H1 (cell line): ENCODE measurements around the gene STIM1. TPM values are rescaled to one million over a fixed set of nuclear protein-coding genes. Genes with fewer than 3 reads are reported as not detected.

Source experiments
- CTCF ChIA-PET: fragments of 300-600 bp; sonication (Branson Sonifier 250); formaldehyde crosslinking; loops from one replicate; lab custom pipeline; 2021; ENCODE audit not compliant: partially characterized antibody; lab: Charles Lee
- POLR2A ChIA-PET: fragments of 300-600 bp; sonication (Branson Sonifier 250); formaldehyde crosslinking; loops from one replicate; lab custom pipeline; 2021; ENCODE audit warnings: inconsistent platforms; ENCODE audit not compliant: partially characterized antibody; lab: Charles Lee
- DNase-seq, 2 experiments: peaks; one replicate each; pipeline versions ENCODE4 v3.0.0 to v3.0.0-alpha.2; 2010 to 2022; ENCODE audit warnings: low spot score in 2 of 2, low read depth in 1 of 2, mixed read lengths in 1 of 2
- FAIRE-seq: peaks from 2 replicates; lab custom pipeline; 2011; peaks lifted over from hg19 to GRCh38; lab: Jason Lieb, UNC
- H2AFZ ChIP-seq: 2 replicates; pipeline ENCODE4 v1.8.1; 2012; ENCODE audit warnings: low read length, inconsistent platforms
- H2AK5ac ChIP-seq: 2 replicates; pipeline ENCODE4 v1.6.1; 2013; ENCODE audit warnings: low read depth, low read length
- H2BK120ac ChIP-seq: replicated peaks from 2 replicates; pipeline ENCODE3; 2013; ENCODE audit warnings: low read depth, low read length, inconsistent platforms
- H2BK12ac ChIP-seq: 2 replicates; pipeline ENCODE4 v1.6.1; 2013; ENCODE audit warnings: low read depth, low read length
- H2BK15ac ChIP-seq: 2 replicates; pipeline ENCODE4 v1.6.1; 2013; ENCODE audit warnings: low read length
- H2BK20ac ChIP-seq: 2 replicates; pipeline ENCODE4 v1.6.1; 2013; ENCODE audit warnings: low read length
- H2BK5ac ChIP-seq: 2 replicates; pipeline ENCODE4 v1.6.1; 2013; ENCODE audit warnings: low read depth, low read length
- H3K14ac ChIP-seq: 2 replicates; pipeline ENCODE4 v1.6.1; 2013; ENCODE audit warnings: inconsistent platforms; ENCODE audit not compliant: insufficient read length
- H3K18ac ChIP-seq: 2 replicates; pipeline ENCODE4 v1.6.1; 2013; ENCODE audit warnings: low read length; ENCODE audit errors: extremely low read depth
- H3K23ac ChIP-seq: 2 replicates; pipeline ENCODE4 v1.6.1; 2013; ENCODE audit warnings: inconsistent platforms; ENCODE audit not compliant: insufficient read length
- H3K23me2 ChIP-seq: 2 replicates; pipeline ENCODE4 v1.6.1; 2013; ENCODE audit warnings: low read depth, low read length
- H3K27ac ChIP-seq: 2 replicates; pipeline ENCODE4 v1.6.1; 2011; ENCODE audit warnings: low read depth, low read length, inconsistent platforms
- H3K27me3 ChIP-seq, 4 experiments: replicated peaks in 1 of 4; 1 replicate in 1 of 4; 2 replicates in 3 of 4; pipeline versions ENCODE4 v1.6.1 to v1.8.1; 2011 to 2013; ENCODE audit warnings: low read length in 3 of 4, mild to moderate bottlenecking in 3 of 4, inconsistent platforms in 2 of 4, mixed read lengths in 2 of 4, moderate library complexity in 1 of 4; ENCODE audit not compliant: control insufficient read depth in 3 of 4, insufficient read depth in 3 of 4; ENCODE audit errors: extremely low read depth in 1 of 4
- H3K36me3 ChIP-seq, 4 experiments: 2 replicates each; pipeline versions ENCODE4 v1.6.1 to v1.8.1; 2011 to 2013; ENCODE audit warnings: mild to moderate bottlenecking in 4 of 4, low read length in 3 of 4, moderate library complexity in 2 of 4, control low read depth in 1 of 4, inconsistent platforms in 1 of 4; ENCODE audit not compliant: insufficient read depth in 4 of 4, control insufficient read depth in 2 of 4
- H3K4ac ChIP-seq: replicated peaks from 2 replicates; pipeline ENCODE3; 2013; ENCODE audit warnings: low read length, low read depth, mixed read lengths, inconsistent platforms; ENCODE audit not compliant: insufficient read length
- H3K4me1 ChIP-seq, 4 experiments: replicated peaks in 1 of 4; 1 replicate in 1 of 4; 2 replicates in 3 of 4; pipeline versions ENCODE4 v1.6.1 to v1.8.1; 2011 to 2013; ENCODE audit warnings: low read length in 3 of 4, inconsistent platforms in 2 of 4, mixed read lengths in 1 of 4; ENCODE audit not compliant: insufficient read depth in 4 of 4, control insufficient read depth in 3 of 4
- H3K4me2 ChIP-seq, 2 experiments: 2 replicates each; pipeline versions ENCODE4 v1.6.1 to v1.8.1; 2011 to 2013; ENCODE audit warnings: low read depth in 2 of 2, low read length in 2 of 2, control low read depth in 1 of 2, inconsistent platforms in 1 of 2, mild to moderate bottlenecking in 1 of 2; ENCODE audit not compliant: insufficient read depth in 1 of 2
- H3K4me3 ChIP-seq, 4 experiments: fragments of 200-600, 300-600 bp in 1 of 4; sonication (generic), shearing (Covaris generic), sonication (Bioruptor Twin) in 1 of 4; 2 replicates each; pipeline versions ENCODE4 v1.5.1 to v1.8.1; 2011 to 2016; ENCODE audit warnings: low read length in 4 of 4, low read depth in 3 of 4, control low read depth in 2 of 4, inconsistent platforms in 2 of 4, mild to moderate bottlenecking in 2 of 4, mixed read lengths in 1 of 4, moderate library complexity in 1 of 4; ENCODE audit not compliant: insufficient read depth in 2 of 4; ENCODE audit errors: extremely low read depth in 1 of 4
- H3K56ac ChIP-seq: replicated peaks from 2 replicates; pipeline ENCODE3; 2013; ENCODE audit warnings: low read depth, mild to moderate bottlenecking, mixed read lengths, low read length, inconsistent platforms; ENCODE audit not compliant: insufficient read length
- H3K79me1 ChIP-seq: 2 replicates; pipeline ENCODE4 v1.6.1; 2013; ENCODE audit warnings: low read depth, low read length, control low read depth
- H3K79me2 ChIP-seq, 2 experiments: 2 replicates each; pipeline versions ENCODE4 v1.6.1 to v1.8.1; 2012 to 2013; ENCODE audit warnings: low read length in 2 of 2, mild to moderate bottlenecking in 2 of 2, inconsistent platforms in 1 of 2; ENCODE audit not compliant: insufficient read depth in 2 of 2, control insufficient read depth in 1 of 2
- H3K9ac ChIP-seq, 4 experiments: replicated peaks in 1 of 4; 1 replicate in 1 of 4; 2 replicates in 3 of 4; pipeline versions ENCODE4 v1.6.1 to v1.8.1; 2011 to 2013; ENCODE audit warnings: low read depth in 3 of 4, low read length in 3 of 4, control low read depth in 2 of 4, mild to moderate bottlenecking in 2 of 4, moderate library complexity in 2 of 4, inconsistent platforms in 1 of 4; ENCODE audit errors: extremely low read depth in 1 of 4
- H3K9me3 ChIP-seq, 2 experiments: 2 replicates each; pipeline versions ENCODE4 v1.6.1 to v1.8.1; 2012 to 2013; ENCODE audit warnings: mild to moderate bottlenecking in 2 of 2, moderate library complexity in 2 of 2, control low read depth in 1 of 2, inconsistent platforms in 1 of 2, low read depth in 1 of 2, low read length in 1 of 2, mixed read lengths in 1 of 2; ENCODE audit not compliant: insufficient read depth in 2 of 2
- H4K20me1 ChIP-seq, 2 experiments: replicated peaks in 1 of 2; 2 replicates each; pipeline versions ENCODE3 to v1.8.1; 2011 to 2013; ENCODE audit warnings: inconsistent platforms in 2 of 2, low read length in 2 of 2, mild to moderate bottlenecking in 1 of 2; ENCODE audit not compliant: insufficient read depth in 2 of 2, control insufficient read depth in 1 of 2
- H4K5ac ChIP-seq: 2 replicates; pipeline ENCODE4 v1.6.1; 2013; ENCODE audit warnings: low read length, low read depth, mixed read lengths, inconsistent platforms; ENCODE audit not compliant: insufficient read length
- H4K8ac ChIP-seq: 2 replicates; pipeline ENCODE4 v1.8.0; 2013; ENCODE audit warnings: mild to moderate bottlenecking, moderate library complexity, low read length, inconsistent platforms; ENCODE audit not compliant: insufficient read depth; ENCODE audit errors: extremely low read depth
- H4K91ac ChIP-seq: replicated peaks from 2 replicates; pipeline ENCODE3; 2013; ENCODE audit warnings: low read length, mixed read lengths, inconsistent platforms; ENCODE audit not compliant: insufficient read length
- BACH1 ChIP-seq: IDR thresholded peaks from 2 replicates; pipeline ENCODE4 v1.6.1; 2012; ENCODE audit warnings: low read length, improper control_type of control experiment
- SP2 ChIP-seq: IDR thresholded peaks from 2 replicates; pipeline ENCODE4 v1.6.1; 2012; ENCODE audit warnings: mild to moderate bottlenecking, low read length, inconsistent platforms
- WGBS, 2 experiments: shearing (Covaris generic) in 1 of 2; methylation state at CpG; one replicate each; pipeline versions ENCODE4 v1.1.6 to v1.1.7; 2013 to 2015; ENCODE audit warnings: low lambda C conversion rate in 2 of 2, mixed read lengths in 2 of 2, inconsistent platforms in 1 of 2, low coverage in 1 of 2, missing lambda C conversion rate in 1 of 2; ENCODE audit not compliant: insufficient replicate concordance in 2 of 2, insufficient coverage in 1 of 2, insufficient read length in 1 of 2; ENCODE audit errors: extremely low coverage in 1 of 2, missing lambda C conversion rate in 1 of 2; 5-methylcytosine and 5-hydroxymethylcytosine counted together
- polyA plus RNA-seq, 7 experiments: library from polyadenylated mRNA; depleted of rRNA in 3 of 7; stranded (reverse) in 5 of 7; unstranded in 2 of 7; fragments of >200 nt in 5 of 7; fragments of 200-250 nt in 2 of 7; gene quantifications; 1 replicate in 5 of 7; 2 replicates in 1 of 7; 4 replicates in 1 of 7; pipeline versions ENCODE4 v1.2.1 to v1.2.3, GENCODE V29; 2011 to 2013; ENCODE audit warnings: missing spikeins in 2 of 7, mixed read lengths in 2 of 7
- total RNA-seq: library from RNA; stranded (reverse); fragmentation: NEBNext Ultra II Directional; extraction: Animal tissue kit (Norgen Biotek cat#: 25700); gene quantifications from 2 replicates; pipeline ENCODE4 v1.2.1, GENCODE V29; 2021

STIM1 gene
- total and polyA plus RNA-seq, 2 of the 8 experiments (the other 6 are each of a cell fraction or from before 2014, with no cell fraction given) = 11.1 to 12.2 TPM

- no peak overlapping the region for H4K91ac ChIP-seq
- TF ChIP-seq BACH1 = no peak
- TF ChIP-seq SP2 = no peak
These were observed 33.2 kb upstream of the STIM1 start for GRCh38 chr11:3822312-3822711.

More at GRCh38 chr11:3822312-3822711, 33.2 kb upstream of the STIM1 start:
- peaks cover 18 to 23% (median 20%) of the 10 kb centered on the region in 4 experiments for H3K4me1 ChIP-seq
- no peak overlapping the region for H3K4me3 ChIP-seq
- no peak for DNase-seq
- H2BK15ac ChIP-seq = no peak overlapping the region
- ChIA-PET POLR2A (no interaction called here), CTCF (interaction anchor here (0.9 to 5.6 kb wide), 5 partner anchors 9 to 174 kb away, joined by 3 to 61 read pairs (median 8); partner anchors contain the start of genes PGAP2 and RHOG)
- H3K4ac ChIP-seq = no peak overlapping the region
- H3K27ac ChIP-seq = no peak overlapping the region
- H4K20me1 ChIP-seq = peaks cover 0 to 2% of the 10 kb centered on the region in 2 experiments
- H3K79me2 ChIP-seq = no peaks in the 10 kb centered on the region
- no peak overlapping the region for H3K56ac ChIP-seq
- H3K9ac ChIP-seq = no peak overlapping the region
- H3K23me2 ChIP-seq = peaks cover 2% of the 10 kb centered on the region; the same call in 1 of the 2 replicates
- H3K27me3 ChIP-seq = no peaks in the 10 kb centered on the region
- H2BK120ac ChIP-seq = no peak overlapping the region
- no peak overlapping the region for H2AK5ac ChIP-seq
- no peaks in the 10 kb centered on the region for H3K9me3 ChIP-seq
- no peak overlapping the region for H3K4me2 ChIP-seq
- no peak overlapping the region for H2BK5ac ChIP-seq
- no peaks in the 10 kb centered on the region for H3K79me1 ChIP-seq
- H3K23ac ChIP-seq = no peak overlapping the region
- FAIRE-seq = no peak
- H2BK12ac ChIP-seq = no peak overlapping the region
- H4K5ac ChIP-seq = no peak overlapping the region
- H2BK20ac ChIP-seq = no peak overlapping the region
- H3K36me3 ChIP-seq = peaks cover under 1 to 8% (median 5%) of the 10 kb centered on the region in 4 experiments; a peak in 4 of 8 replicates
- no peak overlapping the region for H4K8ac ChIP-seq
- H2AFZ ChIP-seq = no peak overlapping the region
- WGBS, 2 experiments = 87% methylated on average over 4 of the region's 7 CpGs; no CpG with 5 or more reads in 1 of the 2 experiments
- H3K18ac ChIP-seq = no peak overlapping the region
- H3K14ac ChIP-seq = no peak overlapping the region
